ENCODE results near the gene KIR2DL4.
"Not testable (repeated sequence)": the region's sequence is repeated elsewhere in the genome, so short reads cannot be mapped to it uniquely, and the experiment has no call there.

KIR2DL4 gene

DNA sequence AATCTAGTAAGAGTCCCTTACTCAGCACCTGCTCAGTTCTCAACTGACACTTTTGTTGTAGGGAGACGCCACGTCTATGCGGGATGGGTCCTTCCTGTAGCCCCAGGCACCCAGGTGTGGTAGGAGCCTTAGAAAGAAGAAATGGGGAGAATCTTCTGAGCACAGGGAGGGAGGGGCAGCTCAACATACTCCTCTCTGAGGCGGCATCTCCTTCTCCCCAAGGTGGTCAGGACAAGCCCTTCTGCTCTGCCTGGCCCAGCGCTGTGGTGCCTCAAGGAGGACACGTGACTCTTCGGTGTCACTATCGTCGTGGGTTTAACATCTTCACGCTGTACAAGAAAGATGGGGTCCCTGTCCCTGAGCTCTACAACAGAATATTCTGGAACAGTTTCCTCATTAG is 1.2 kb downstream of the KIR2DL4 start:
- no peak for DNase-seq (ENCODE audit: low read depth)

DNA sequence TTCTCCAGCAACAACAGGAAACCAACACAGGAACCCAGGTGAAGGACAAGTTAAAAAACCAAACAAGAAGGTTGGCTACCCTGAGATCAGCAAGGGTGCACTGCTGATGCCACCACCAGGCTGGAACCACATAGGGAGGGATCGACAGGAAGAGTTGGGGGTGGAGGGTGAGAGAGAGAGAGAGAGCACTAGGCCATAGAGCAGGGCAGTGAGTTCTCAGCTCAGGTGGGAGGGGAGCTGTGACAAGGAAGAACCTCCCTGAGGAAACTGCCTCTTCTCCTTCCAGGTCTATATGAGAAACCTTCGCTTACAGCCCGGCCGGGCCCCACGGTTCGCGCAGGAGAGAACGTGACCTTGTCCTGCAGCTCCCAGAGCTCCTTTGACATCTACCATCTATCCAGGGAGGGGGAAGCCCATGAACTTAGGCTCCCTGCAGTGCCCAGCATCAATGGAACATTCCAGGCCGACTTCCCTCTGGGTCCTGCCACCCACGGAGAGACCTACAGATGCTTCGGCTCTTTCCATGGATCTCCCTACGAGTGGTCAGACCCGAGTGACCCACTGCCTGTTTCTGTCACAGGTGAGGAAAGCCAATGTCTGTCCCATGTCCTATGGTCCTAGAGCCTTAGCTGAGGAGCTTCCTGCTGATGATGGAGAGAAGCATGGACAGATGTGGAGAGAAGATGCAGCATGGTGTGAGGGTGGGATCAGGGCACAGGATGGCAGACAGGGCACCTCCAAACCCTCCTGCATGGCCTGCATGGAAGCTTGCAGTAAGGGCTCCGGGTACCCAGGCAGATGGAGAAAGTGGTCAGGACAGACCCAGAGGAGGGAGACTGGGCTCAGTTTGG is 2.5 kb downstream of the KIR2DL4 start:
- DNase-seq (ENCODE audit: low read depth), result no peak

GRCh38 chr19:54806516-54806838 is 3.1 kb downstream of the KIR2DL4 start:
- no peak for DNase-seq (ENCODE audit: low read depth)

GRCh38 chr19:54814571-54814970 is 11.2 kb downstream of the KIR2DL4 start:
- DNase-seq (ENCODE audit: low read depth), result not testable (repeated sequence)

DNA sequence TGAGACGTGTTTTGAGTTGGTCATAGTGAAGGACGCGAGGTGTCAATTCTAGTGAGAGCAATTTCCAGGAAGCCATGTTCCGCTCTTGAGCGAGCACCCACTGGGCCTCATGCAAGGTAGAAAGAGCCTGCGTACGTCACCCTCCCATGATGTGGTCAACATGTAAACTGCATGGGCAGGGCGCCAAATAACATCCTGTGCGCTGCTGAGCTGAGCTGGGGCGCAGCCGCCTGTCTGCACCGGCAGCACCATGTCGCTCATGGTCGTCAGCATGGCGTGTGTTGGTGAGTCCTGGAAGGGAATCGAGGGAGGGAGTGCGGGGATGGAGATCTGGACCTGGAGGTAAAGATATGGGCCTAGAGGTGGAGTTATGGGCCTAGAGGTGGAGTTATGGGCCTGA is 12.8 kb downstream of the KIR2DL4 start, which contains the start of gene KIR3DL1:
KIR3DL1 (plus strand) TSS at position 218 of the 400 bp plus-strand sequence.
- not testable (repeated sequence) for DNase-seq (ENCODE audit: low read depth)

GRCh38 chr19:54817670-54818536 is 14.5 kb downstream of the KIR2DL4 start:
- no peak for DNase-seq (ENCODE audit: low read depth)

DNA sequence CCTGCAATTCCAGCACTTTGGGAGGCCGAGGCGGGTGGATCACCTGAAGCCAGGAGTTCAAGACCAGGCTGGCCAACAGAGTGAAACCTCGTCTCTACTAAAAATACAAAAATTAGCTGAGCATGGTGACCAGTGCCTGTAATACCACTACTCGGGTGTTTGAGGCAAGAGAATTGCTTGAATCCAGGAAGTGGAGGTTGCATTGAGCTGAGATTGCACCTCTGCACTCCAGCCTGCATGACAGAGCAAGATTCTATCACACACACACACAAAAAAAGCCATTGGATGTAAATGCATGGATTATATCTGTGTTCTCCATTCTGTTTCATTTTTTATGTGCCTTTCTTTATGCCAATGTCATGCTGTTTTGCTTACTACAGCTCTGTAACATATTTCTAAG is 21.0 kb downstream of the KIR2DL4 start:
- not testable (repeated sequence) for DNase-seq (ENCODE audit: low read depth)

GRCh38 chr19:54825326-54825725 is 21.9 kb downstream of the KIR2DL4 start:
- DNase-seq (ENCODE audit: low read depth), result not testable (repeated sequence)

DNA sequence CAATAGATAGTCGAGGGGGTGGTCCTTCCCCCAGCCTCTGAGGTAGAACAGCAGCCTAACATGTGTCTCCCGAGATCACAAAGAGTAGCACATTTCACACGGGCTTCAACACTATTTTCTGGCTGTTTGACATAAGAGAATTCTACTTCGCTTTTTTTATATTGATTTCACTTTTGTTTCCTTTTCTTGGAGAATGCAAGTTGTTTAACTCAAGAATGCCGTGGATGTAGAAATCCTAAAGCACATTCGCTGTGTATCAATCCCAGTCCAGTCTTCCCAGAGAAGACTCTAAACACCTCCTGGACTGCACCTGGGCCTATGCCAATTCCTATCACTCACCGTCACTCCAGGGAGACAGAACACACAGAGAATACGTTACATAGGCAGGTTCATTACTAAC is 24.7 kb downstream of the KIR2DL4 start:
- not testable (repeated sequence) for DNase-seq (ENCODE audit: low read depth)

DNA sequence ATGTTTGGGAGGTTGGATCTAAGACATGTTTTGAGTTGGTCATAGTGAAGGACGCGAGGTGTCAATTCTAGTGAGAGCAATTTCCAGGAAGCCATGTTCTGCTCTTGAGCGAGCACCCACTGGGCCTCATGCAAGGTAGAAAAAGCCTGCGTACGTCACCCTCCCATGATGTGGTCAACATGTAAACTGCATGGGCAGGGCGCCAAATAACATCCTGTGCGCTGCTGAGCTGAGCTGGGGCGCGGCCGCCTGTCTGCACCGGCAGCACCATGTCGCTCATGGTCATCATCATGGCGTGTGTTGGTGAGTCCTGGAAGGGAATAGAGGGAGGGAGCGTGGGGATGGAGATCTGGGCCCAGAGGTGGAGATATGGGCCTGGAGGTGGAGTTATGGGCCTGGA is 29.1 kb downstream of the KIR2DL4 start, which contains the start of gene KIR2DS4:
KIR2DS4 (plus strand) TSS at position 181 of the 400 bp plus-strand sequence.
- DNase-seq (ENCODE audit: low read depth), result not testable (repeated sequence)

DNA sequence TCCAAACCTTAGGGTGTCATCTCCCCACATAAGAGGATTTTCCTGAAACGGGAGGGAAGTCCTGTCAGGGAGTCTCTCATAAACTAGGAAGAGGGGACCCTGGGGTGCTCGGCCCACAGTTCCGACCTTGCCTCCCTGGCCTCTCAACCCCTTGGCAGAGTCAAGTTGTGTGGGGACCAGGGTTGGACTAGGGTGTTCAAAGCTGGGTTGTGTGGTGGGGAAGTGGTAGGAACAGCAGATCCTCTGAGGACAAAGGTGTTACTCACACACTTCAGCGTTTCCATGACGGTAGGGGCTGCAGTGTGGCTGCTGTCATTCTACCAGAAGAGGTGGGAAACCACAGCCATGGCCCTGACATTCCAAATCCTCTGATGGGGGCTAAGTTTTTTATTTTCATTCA is 31.7 kb downstream of the KIR2DL4 start:
- DNase-seq (ENCODE audit: low read depth), result not testable (repeated sequence)

DNA sequence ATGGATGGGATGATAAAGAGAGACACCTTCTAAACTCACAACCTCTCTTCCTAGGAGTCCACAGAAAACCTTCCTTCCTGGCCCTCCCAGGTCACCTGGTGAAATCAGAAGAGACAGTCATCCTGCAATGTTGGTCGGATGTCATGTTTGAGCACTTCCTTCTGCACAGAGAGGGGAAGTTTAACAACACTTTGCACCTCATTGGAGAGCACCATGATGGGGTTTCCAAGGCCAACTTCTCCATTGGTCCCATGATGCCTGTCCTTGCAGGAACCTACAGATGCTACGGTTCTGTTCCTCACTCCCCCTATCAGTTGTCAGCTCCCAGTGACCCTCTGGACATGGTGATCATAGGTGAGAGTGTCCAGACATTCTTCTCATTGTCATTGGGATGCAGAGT is 34.1 kb downstream of the KIR2DL4 start:
- DNase-seq (ENCODE audit: low read depth), result not testable (repeated sequence)

- DNase-seq (ENCODE audit: low read depth), result not testable (repeated sequence)
Measured at GRCh38 chr19:54843171-54843570, 39.8 kb downstream of the KIR2DL4 start.

GRCh38 chr19:54850061-54850640 is 46.7 kb downstream of the KIR2DL4 start, which contains the start of gene KIR3DL2:
KIR3DL2 (plus strand) TSS chr19:54850443; CDS start chr19:54850476, 33 bp downstream.
- not testable (repeated sequence) for DNase-seq (ENCODE audit: low read depth)

GRCh38 chr19:54850930-54851329 is 47.5 kb downstream of the KIR2DL4 start:
- no peak for DNase-seq (ENCODE audit: low read depth)

DNA sequence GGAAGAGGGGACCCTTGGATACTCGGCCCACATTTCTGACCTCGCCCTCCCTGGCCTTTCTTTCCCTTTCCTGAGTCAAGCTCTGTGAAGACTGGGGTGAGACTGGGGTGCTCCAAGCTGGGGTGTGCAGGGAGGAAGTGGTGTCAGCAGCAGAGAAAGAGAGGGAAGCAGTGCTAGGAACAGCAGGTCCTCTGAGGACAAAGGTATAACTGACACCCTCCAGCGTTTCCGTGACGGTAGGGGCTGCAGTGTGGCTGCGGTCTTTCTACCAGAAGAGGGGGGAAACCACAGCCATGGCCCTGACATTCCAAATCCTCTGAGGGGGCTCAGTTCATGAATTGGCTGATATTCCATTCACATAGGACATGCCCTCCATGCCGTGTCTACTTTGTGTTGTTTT is 47.9 kb downstream of the KIR2DL4 start:
- no peak for DNase-seq (ENCODE audit: low read depth)

DNA sequence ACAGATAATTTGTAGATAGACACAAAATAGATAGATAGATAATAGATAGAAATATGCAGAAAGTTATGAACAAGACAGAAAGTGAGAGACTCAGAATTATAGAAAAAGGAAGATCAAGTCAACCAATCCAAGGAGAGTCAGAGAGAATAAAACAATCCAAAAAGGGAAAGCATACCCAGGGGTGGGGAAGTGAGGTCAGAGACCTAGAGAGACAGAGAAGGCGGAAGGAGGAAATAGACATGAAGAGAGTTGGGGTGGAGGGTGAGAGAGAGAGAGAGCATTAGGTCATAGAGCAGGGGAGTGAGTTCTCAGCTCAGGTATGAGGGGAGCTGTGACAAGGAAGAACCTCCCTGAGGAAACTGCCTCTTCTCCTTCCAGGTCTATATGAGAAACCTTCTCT is 51.8 kb downstream of the KIR2DL4 start:
- not testable (repeated sequence) for DNase-seq (ENCODE audit: low read depth)

- not testable (repeated sequence) for DNase-seq (ENCODE audit: low read depth)
Measured at GRCh38 chr19:54858476-54858875, 55.1 kb downstream of the KIR2DL4 start.

DNA sequence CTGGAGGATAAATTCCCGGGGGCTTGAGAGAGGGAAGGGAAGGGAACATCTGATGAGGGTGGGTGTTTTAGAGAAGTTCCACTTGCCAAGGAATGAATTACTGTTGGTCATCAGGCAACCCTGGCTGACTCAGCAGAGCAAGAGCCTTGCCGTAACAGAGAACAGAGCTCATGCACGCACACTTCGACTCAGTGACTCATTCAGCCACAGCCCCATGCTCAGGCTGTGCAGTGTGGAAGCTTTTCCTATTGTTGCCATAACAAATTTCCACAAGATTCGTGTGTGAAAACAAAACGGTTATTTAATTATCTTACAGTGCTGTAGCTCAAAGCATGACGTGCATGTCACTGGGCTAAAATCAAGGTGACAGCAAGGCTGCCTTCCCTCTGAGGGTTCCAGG is 56.0 kb downstream of the KIR2DL4 start:
- DNase-seq (ENCODE audit: low read depth), result not testable (repeated sequence)

DNA sequence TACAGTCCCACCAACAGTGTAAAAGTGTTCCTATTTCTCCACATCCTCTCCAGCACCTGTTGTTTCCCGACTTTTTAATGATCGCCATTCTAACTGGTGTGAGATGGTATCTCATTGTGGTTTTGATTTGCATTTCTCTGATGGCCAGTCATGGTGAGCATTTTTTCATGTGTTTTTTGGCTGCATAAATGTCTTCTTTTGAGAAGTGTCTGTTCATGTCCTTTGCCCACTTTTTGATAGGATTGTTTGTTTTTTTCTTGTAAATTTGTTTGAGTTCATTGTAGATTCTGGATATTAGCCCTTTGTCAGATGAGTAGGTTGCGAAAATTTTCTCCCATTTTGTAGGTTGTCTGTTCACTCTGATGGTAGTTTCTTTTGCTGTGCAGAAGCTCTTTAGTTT is 60.0 kb downstream of the KIR2DL4 start:
- DNase-seq (ENCODE audit: low read depth), result not testable (repeated sequence)

All from stimulated activated CD8-positive, alpha-beta memory T cell treated with anti-CD3 and anti-CD28 coated beads, Interleukin-12 subunit alpha, Interleukin-12 subunit beta, amount 100 ng/mL, for 4 hours (primary cell).